Muscle layer of duodenum (tissue), 2 donors: Measurements from ENCODE around the gene MTHFD1.

Experiments used
- H3K27ac ChIP-seq: one replicate; pipeline ENCODE4 v1.7.0; 2013; ENCODE audit warnings: mild to moderate bottlenecking, low read length
- H3K27me3 ChIP-seq: one replicate; pipeline ENCODE4 v1.7.0; 2013; ENCODE audit warnings: low read depth, mild to moderate bottlenecking, control low read depth, low read length
- H3K36me3 ChIP-seq, 2 donors: one replicate each; pipeline ENCODE4 v1.7.0; 2013; ENCODE audit warnings: low read length in 2 of 2, control low read depth in 1 of 2, mild to moderate bottlenecking in 1 of 2; ENCODE audit not compliant: insufficient read depth in 2 of 2, control insufficient read depth in 1 of 2
- H3K4me1 ChIP-seq, 2 donors: one replicate each; pipeline ENCODE4 v1.7.0; 2013; ENCODE audit warnings: low read length in 2 of 2, mild to moderate bottlenecking in 2 of 2, control low read depth in 1 of 2, moderate library complexity in 1 of 2; ENCODE audit not compliant: insufficient read depth in 2 of 2, control insufficient read depth in 1 of 2
- H3K4me3 ChIP-seq, 2 donors: one replicate each; pipeline ENCODE4 v1.7.0; 2013; ENCODE audit warnings: low read length in 2 of 2, low read depth in 1 of 2, mild to moderate bottlenecking in 1 of 2
- H3K9me3 ChIP-seq, 2 donors: one replicate each; pipeline ENCODE4 v1.7.0; 2013; ENCODE audit warnings: low read length in 2 of 2, control low read depth in 1 of 2, mild to moderate bottlenecking in 1 of 2; ENCODE audit not compliant: control insufficient read depth in 1 of 2
- donor health status: healthy.

Gene MTHFD1

GRCh38 chr14:64423987-64424386, 35.8 kb downstream of the MTHFD1 start:
- Histone ChIP-seq H3K4me1 (no peaks in the 10 kb centered on the region), H3K27me3 (no peaks in the 10 kb centered on the region), H3K36me3 (peaks cover 26 to 77% of the 10 kb centered on the region in 2 donors), H3K27ac (no peak overlapping the region), H3K4me3 (no peak overlapping the region), H3K9me3 (no peaks in the 10 kb centered on the region)

GRCh38 chr14:64434528-64434927, 46.4 kb downstream of the MTHFD1 start:
- H3K27ac ChIP-seq, result no peak overlapping the region
- H3K9me3 ChIP-seq, result no peaks in the 10 kb centered on the region
- peaks cover 31 to 49% of the 10 kb centered on the region in 2 donors for H3K36me3 ChIP-seq
- H3K4me1 ChIP-seq, result no peaks in the 10 kb centered on the region
- H3K4me3 ChIP-seq, result no peak overlapping the region
- no peaks in the 10 kb centered on the region for H3K27me3 ChIP-seq

- Histone ChIP-seq H3K9me3 (no peaks in the 10 kb centered on the region), H3K36me3 (peaks cover 23 to 54% of the 10 kb centered on the region in 2 donors), H3K4me1 (no peaks in the 10 kb centered on the region), H3K4me3 (no peak overlapping the region), H3K27ac (no peak overlapping the region), H3K27me3 (no peaks in the 10 kb centered on the region)
Measured at GRCh38 chr14:64438181-64438841, 50.2 kb downstream of the MTHFD1 start.

GRCh38 chr14:64439141-64439540, 51.0 kb downstream of the MTHFD1 start:
- H3K36me3 ChIP-seq, result peaks cover 25 to 58% of the 10 kb centered on the region in 2 donors
- H3K27ac ChIP-seq, result no peak overlapping the region
- no peaks in the 10 kb centered on the region for H3K4me1 ChIP-seq
- H3K9me3 ChIP-seq, result no peaks in the 10 kb centered on the region
- H3K27me3 ChIP-seq, result no peaks in the 10 kb centered on the region
- no peak overlapping the region for H3K4me3 ChIP-seq

- Histone ChIP-seq H3K36me3 (peaks cover 22 to 56% of the 10 kb centered on the region in 2 donors), H3K4me3 (no peak overlapping the region)
Measured at GRCh38 chr14:64440494-64440893, 52.3 kb downstream of the MTHFD1 start.

GRCh38 chr14:64442300-64442988, 54.3 kb downstream of the MTHFD1 start:
- Histone ChIP-seq H3K27me3 (no peaks in the 10 kb centered on the region), H3K4me1 (peaks cover 0 to 5% of the 10 kb centered on the region in 2 donors), H3K36me3 (peaks cover 11 to 51% of the 10 kb centered on the region in 2 donors), H3K9me3 (no peaks in the 10 kb centered on the region), H3K27ac (no peak overlapping the region), H3K4me3 (no peak overlapping the region)

More at GRCh38 chr14:64440494-64440893, 52.3 kb downstream of the MTHFD1 start:
- no peaks in the 10 kb centered on the region for H3K9me3 ChIP-seq
- no peak overlapping the region for H3K27ac ChIP-seq
- H3K4me1 ChIP-seq, result peaks cover 0 to 3% of the 10 kb centered on the region in 2 donors
- no peaks in the 10 kb centered on the region for H3K27me3 ChIP-seq

- Histone ChIP-seq H3K4me1 (peaks cover 0 to 5% of the 10 kb centered on the region in 2 donors), H3K27me3 (no peaks in the 10 kb centered on the region), H3K36me3 (peaks cover 16 to 45% of the 10 kb centered on the region in 2 donors), H3K9me3 (no peaks in the 10 kb centered on the region), H3K27ac (no peak overlapping the region), H3K4me3 (no peak overlapping the region)
Measured at GRCh38 chr14:64444140-64444539, 56.0 kb downstream of the MTHFD1 start.

- peaks cover 0 to 5% of the 10 kb centered on the region in 2 donors for H3K4me1 ChIP-seq
- peak overlapping the region; percentile 10 for H3K27ac ChIP-seq
- no peaks in the 10 kb centered on the region for H3K9me3 ChIP-seq
- no peak overlapping the region for H3K4me3 ChIP-seq
- peaks cover 22 to 48% of the 10 kb centered on the region in 2 donors for H3K36me3 ChIP-seq
- H3K27me3 ChIP-seq, result no peaks in the 10 kb centered on the region
Measured at GRCh38 chr14:64444984-64445845, 57.1 kb downstream of the MTHFD1 start.

GRCh38 chr14:64447876-64448670, 59.9 kb downstream of the MTHFD1 start:
- Histone ChIP-seq H3K36me3 (peaks cover 33 to 35% of the 10 kb centered on the region in 2 donors), H3K9me3 (no peaks in the 10 kb centered on the region), H3K4me1 (peaks cover 0 to 5% of the 10 kb centered on the region in 2 donors), H3K27ac (no peak overlapping the region), H3K4me3 (no peak overlapping the region), H3K27me3 (no peaks in the 10 kb centered on the region)

- Histone ChIP-seq H3K27ac (no peak overlapping the region), H3K4me3 (no peak overlapping the region), H3K27me3 (no peaks in the 10 kb centered on the region), H3K4me1 (peaks cover 0 to 4% of the 10 kb centered on the region in 2 donors), H3K9me3 (no peaks in the 10 kb centered on the region), H3K36me3 (peaks cover 31 to 37% of the 10 kb centered on the region in 2 donors)
Measured at GRCh38 chr14:64450255-64450654, 62.1 kb downstream of the MTHFD1 start.
